Heart right ventricle (tissue), 16 donors: ENCODE results near the gene DCTD. TPM values are rescaled to one million over a fixed set of nuclear protein-coding genes. Genes with fewer than 3 reads are reported as not detected.

ENCODE experiments used
- ATAC-seq, 8 donors: fragments of 200-7000 bp; cut with Tn5 transposase; one replicate each; pipeline ENCODE4 v1.9.1; 2020; ENCODE audit warnings: mild to moderate bottlenecking in 8 of 8, moderate library complexity in 8 of 8, moderate number of reproducible peaks in 1 of 8
- DNase-seq, 2 donors: peaks; one replicate each; pipeline ENCODE4 v3.0.0-alpha.2; 2020
- H3K27ac ChIP-seq, 10 donors: fragments of 200-600 bp; sonication (generic) in 2 of 10; one replicate each; pipeline versions ENCODE4 v1.5.0 to v1.8.0; 2020 to 2022; ENCODE audit warnings: mild to moderate bottlenecking in 3 of 10
- H3K27me3 ChIP-seq, 7 donors: fragments of 200-600 bp; one replicate each; pipeline ENCODE4 v1.8.0; 2021 to 2022; ENCODE audit warnings: mild to moderate bottlenecking in 2 of 7
- H3K36me3 ChIP-seq, 9 donors: fragments of 200-600 bp; sonication (generic) in 1 of 9; one replicate each; pipeline versions ENCODE4 v1.5.0 to v1.8.0; 2020 to 2022; ENCODE audit warnings: mild to moderate bottlenecking in 2 of 9
- H3K4me1 ChIP-seq, 9 donors: fragments of 200-600 bp; sonication (generic) in 1 of 9; one replicate each; pipeline versions ENCODE4 v1.5.0 to v1.8.0; 2020 to 2022; ENCODE audit warnings: mild to moderate bottlenecking in 4 of 9
- H3K4me3 ChIP-seq, 10 donors: fragments of 200-600 bp; sonication (generic) in 2 of 10; one replicate each; pipeline versions ENCODE4 v1.5.0 to v1.8.0; 2020 to 2022; ENCODE audit warnings: mild to moderate bottlenecking in 7 of 10, moderate library complexity in 2 of 10
- H3K9me3 ChIP-seq, 11 donors: fragments of 200-600 bp in 10 of 11; sonication (generic) in 2 of 11; one replicate each; pipeline versions ENCODE4 v1.5.0 to v1.8.0; 2013 to 2022; ENCODE audit warnings: mild to moderate bottlenecking in 2 of 11, control low read depth in 1 of 11, moderate library complexity in 1 of 11
- CTCF ChIP-seq, 9 donors: fragments of 200-600 bp; sonication (generic) in 2 of 9; IDR thresholded peaks; one replicate each; pipeline versions ENCODE4 v1.5.0 to v1.8.0; 2021 to 2022; ENCODE audit warnings: antibody characterized with exemption in 9 of 9, mild to moderate bottlenecking in 5 of 9, moderate library complexity in 1 of 9
- WGBS, 2 donors: extraction: QIAGEN DNeasy Blood & Tissue Kit; methylation state at CpG; one replicate each; pipeline ENCODE4 v1.1.7; 2013; ENCODE audit warnings: inconsistent platforms in 1 of 2; 5-methylcytosine and 5-hydroxymethylcytosine counted together
- intact Hi-C, 10 donors: fragments of 100-400 bp; cut with DNase I; formaldehyde crosslinking; loops; one replicate each; pipeline versions ENCODE4 v1.11.1 to v1.14.2; 2022
- polyA plus RNA-seq, 2 donors: library from polyadenylated mRNA; stranded (reverse); fragments of 200-250 nt; gene quantifications; one replicate each; pipeline ENCODE4 v1.2.3, GENCODE V29; 2013
- total RNA-seq, 10 donors: library from RNA; stranded (reverse); fragmentation: NEBNext Ultra II Directional in 3 of 10; extraction: Animal tissue kit (Norgen Biotek cat#: 25700) in 3 of 10; gene quantifications; one replicate each; pipeline versions ENCODE4 v1.2.1 to v1.2.4, GENCODE V29; 2021 to 2023
- donor health status: Arrhythmogenic right ventricular cardiomyopathy.
- donor health status: ischemic (EF 13 %, LVEDD 7.1; RV severe dilation, severe dysfunction).
- donor health status: healthy with polysubstance abuse.
- donor health status: DM: no; HTN: yes; CAD: no.
- donor health status: DM: no; HTN: no; CAD: no.
- donor health status: ischemic (EF 25% LVEDD 6.9; RV normal size, moderate dysfunction).
- donor health status: ischemic (EF 25% LVEDD 5.7; RV mildly dilated, moderate dysfunction).
- donor health status: healthy.
- donor health status: DM: yes; HTN: yes; CAD: no.
- donor health status: Ischemic cardiomyopathy.
- donor health status: ischemic (EF 35%, LVEDD 5.7; RV mildly dilated, moderate dysfunction).
- donor health status: nonischemic (EF 11% LVEDD 7.7; RV severe dilation, severe dysfunction).
- donor health status: DM: yes; HTN: yes; CAD: no.
- donor health status: PGD.
- donor health status: ischemic (EF 29% LVEDD 5.4; RV normal size, mild dysfunction).
- donor health status: nonischemic (EF 23%, LVEDD 6.1; RV moderate dilation, normal function).

DCTD gene
- total and polyA plus RNA-seq, 12 donors: 16.8 to 53.1 (median 38.5) TPM

- Histone ChIP-seq H3K9me3 (no peaks in the 10 kb centered on the region), H3K27ac (no peak overlapping the region), H3K4me1 (no peaks in the 10 kb centered on the region), H3K36me3 (no peaks in the 10 kb centered on the region), H3K27me3 (peaks cover 0 to 8% (median 4%) of the 10 kb centered on the region in 7 donors), H3K4me3 (no peak overlapping the region)
- ATAC-seq: no peak
- intact Hi-C loops: loop anchor here in 1 of 10 donors (5.0 kb wide), 1 partner anchor 451 kb away; no protein-coding TSS in a partner anchor
- peak in 1 of 9 donors; percentile 29 for TF ChIP-seq CTCF (IDR thresholded peaks at IDR 0.05)
- no peak for DNase-seq
- WGBS, 2 donors: 56 to 69% methylated on average over 3 of the region's 3 CpGs
These were observed 10.9 kb upstream of the DCTD start for GRCh38 chr4:182928061-182928460.

GRCh38 chr4:182927505-182927904 is 10.3 kb upstream of the DCTD start:
- ATAC-seq: no peak
- intact Hi-C loops: loop anchor here in 1 of 10 donors (5.0 kb wide), 1 partner anchor 450 kb away; no protein-coding TSS in a partner anchor
- Histone ChIP-seq H3K4me3 (no peak overlapping the region), H3K27ac (no peak overlapping the region), H3K9me3 (no peaks in the 10 kb centered on the region), H3K4me1 (no peaks in the 10 kb centered on the region), H3K36me3 (no peaks in the 10 kb centered on the region), H3K27me3 (peaks cover 0 to 8% (median 4%) of the 10 kb centered on the region in 7 donors)
- no peak for DNase-seq
- TF ChIP-seq CTCF (IDR thresholded peaks at IDR 0.05): no peak
- WGBS, 2 donors: 76 to 81% methylated on average over 3 of the region's 3 CpGs

- Histone ChIP-seq H3K4me3 (no peak overlapping the region), H3K27me3 (peaks cover 0 to 8% (median 4%) of the 10 kb centered on the region in 7 donors), H3K27ac (no peak overlapping the region), H3K9me3 (no peaks in the 10 kb centered on the region), H3K4me1 (no peaks in the 10 kb centered on the region), H3K36me3 (no peaks in the 10 kb centered on the region)
- WGBS, 2 donors: 90 to 94% methylated on average over 1 of the region's 1 CpG
- DNase-seq (no peak), ATAC-seq (no peak)
- intact Hi-C loops: loop anchor here in 1 of 10 donors (5.0 kb wide), 1 partner anchor 449 kb away; no protein-coding TSS in a partner anchor
- TF ChIP-seq CTCF (IDR thresholded peaks at IDR 0.05): no peak
These were observed 8.7 kb upstream of the DCTD start for GRCh38 chr4:182925855-182926254.

- Histone ChIP-seq H3K36me3 (no peaks in the 10 kb centered on the region), H3K9me3 (no peaks in the 10 kb centered on the region), H3K27ac (no peak overlapping the region), H3K27me3 (peaks cover 0 to 8% (median 4%) of the 10 kb centered on the region in 7 donors), H3K4me1 (no peaks in the 10 kb centered on the region), H3K4me3 (no peak overlapping the region)
- 53 to 57% methylated on average over 10 of the region's 10 CpGs for WGBS, 2 donors
- ATAC-seq: peak in 7 of 8 donors; percentile 58 to 92 (median 80)
- peak; percentile 37 to 59 for DNase-seq
- peak in 7 of 9 donors; percentile 20 to 68 (median 56) for TF ChIP-seq CTCF (IDR thresholded peaks at IDR 0.05)
- intact Hi-C loops: loop anchor here in 1 of 10 donors (5.0 kb wide), 1 partner anchor 448 kb away; no protein-coding TSS in a partner anchor
These were observed 8.1 kb upstream of the DCTD start for GRCh38 chr4:182925298-182925757.
